Vagina (tissue), 2 donors: ENCODE results near the gene TOX3. TPM values are rescaled to one million over a fixed set of nuclear protein-coding genes. Genes with fewer than 3 reads are reported as not detected.

Source experiments
- DNase-seq, 2 donors: peaks; one replicate each; pipeline ENCODE4 v3.0.0-alpha.2; 2017; ENCODE audit errors: extremely low spot score in 2 of 2
- H3K27ac ChIP-seq: fragments of 200-600 bp; sonication (generic); one replicate; pipeline ENCODE4 v1.5.1; 2019
- H3K27me3 ChIP-seq: fragments of 200-600 bp; sonication (generic); one replicate; pipeline ENCODE4 v1.5.1; 2019
- H3K36me3 ChIP-seq, 2 donors: fragments of 200-600 bp; sonication (generic); one replicate each; pipeline ENCODE4 v1.5.1; 2017 to 2019
- H3K4me1 ChIP-seq: fragments of 200-600 bp; sonication (generic); one replicate; pipeline ENCODE4 v1.5.1; 2019
- H3K4me3 ChIP-seq, 2 donors: fragments of 200-600 bp; sonication (generic); 1 replicate in 1 of 2; 2 replicates in 1 of 2; pipeline ENCODE4 v1.5.1; 2016 to 2019
- H3K9me3 ChIP-seq: fragments of 200-600 bp; sonication (generic); one replicate; pipeline ENCODE4 v1.5.1; 2019
- CTCF ChIP-seq, 3 experiments: fragments of 450-650 bp in 2 of 3; fragments of 200-600 bp in 1 of 3; sonication (generic) in 1 of 3; IDR thresholded peaks; one replicate each; pipeline ENCODE4 v1.5.1; 2017 to 2019; ENCODE audit warnings: antibody characterized with exemption in 3 of 3, mild to moderate bottlenecking in 2 of 3, moderate library complexity in 2 of 3
- POLR2A ChIP-seq, 2 donors: fragments of 450-650 bp; IDR thresholded peaks; one replicate each; pipeline ENCODE4 v1.6.1; 2017; ENCODE audit warnings: antibody characterized with exemption in 2 of 2, mild to moderate bottlenecking in 2 of 2, moderate library complexity in 2 of 2
- POLR2AphosphoS5 ChIP-seq, 2 donors: sonication (generic); formaldehyde crosslinking; IDR thresholded peaks; one replicate each; pipeline ENCODE4 v1.9.0; 2017; ENCODE audit warnings: antibody characterized with exemption in 2 of 2, mild to moderate bottlenecking in 2 of 2, low read depth in 1 of 2; ENCODE audit not compliant: insufficient read depth in 1 of 2
- intact Hi-C: fragments of 100-400 bp; cut with DNase I; formaldehyde crosslinking; loops from one replicate; pipeline ENCODE4 v1.15.1; 2023
- total RNA-seq: library from RNA; depleted of rRNA; stranded (reverse); fragments of >200 nt; gene quantifications from one replicate; pipeline ENCODE4 v1.2.3, GENCODE V29; 2016

Gene TOX3
- total RNA-seq, 1 donor from 2014 or later: 1.2 TPM

GRCh38 chr16:52488837-52489289 is 58.1 kb downstream of the TOX3 start:
- no peaks in the 10 kb centered on the region for H3K36me3 ChIP-seq
- no peak for DNase-seq
- H3K27me3 ChIP-seq: no peaks in the 10 kb centered on the region
- TF ChIP-seq POLR2A (IDR thresholded peaks at IDR 0.05) (no peak), POLR2AphosphoS5 (IDR thresholded peaks at IDR 0.05; ENCODE audit: insufficient read depth in 1 of 2, low read depth in 1 of 2) (no peak), CTCF (IDR thresholded peaks at IDR 0.05) (no peak)
- H3K27ac ChIP-seq: no peak overlapping the region
- H3K9me3 ChIP-seq: no peaks in the 10 kb centered on the region
- H3K4me1 ChIP-seq: no peaks in the 10 kb centered on the region
- intact Hi-C loops: no loop called here
- no peak overlapping the region for H3K4me3 ChIP-seq

- H3K4me1 ChIP-seq: no peaks in the 10 kb centered on the region
- no peaks in the 10 kb centered on the region for H3K36me3 ChIP-seq
- H3K9me3 ChIP-seq: no peaks in the 10 kb centered on the region
- no peaks in the 10 kb centered on the region for H3K27me3 ChIP-seq
- intact Hi-C loops: no loop called here
- H3K4me3 ChIP-seq: no peak overlapping the region
- H3K27ac ChIP-seq: no peak overlapping the region
- TF ChIP-seq POLR2A (IDR thresholded peaks at IDR 0.05) (no peak), POLR2AphosphoS5 (IDR thresholded peaks at IDR 0.05; ENCODE audit: insufficient read depth in 1 of 2, low read depth in 1 of 2) (no peak), CTCF (IDR thresholded peaks at IDR 0.05) (no peak)
- no peak for DNase-seq
Measured at GRCh38 chr16:52487849-52488457, 59.0 kb downstream of the TOX3 start.

GRCh38 chr16:52480237-52480636 is 66.7 kb downstream of the TOX3 start:
- Histone ChIP-seq H3K27me3 (no peaks in the 10 kb centered on the region), H3K4me1 (no peaks in the 10 kb centered on the region), H3K4me3 (no peak overlapping the region), H3K27ac (peak overlapping the region; percentile 31), H3K36me3 (no peaks in the 10 kb centered on the region), H3K9me3 (no peaks in the 10 kb centered on the region)
- intact Hi-C loops: no loop called here
- TF ChIP-seq CTCF (IDR thresholded peaks at IDR 0.05) (no peak), POLR2AphosphoS5 (IDR thresholded peaks at IDR 0.05; ENCODE audit: insufficient read depth in 1 of 2, low read depth in 1 of 2) (peak in 1 of 2 donors; percentile 19)
- no peak for DNase-seq

DNA sequence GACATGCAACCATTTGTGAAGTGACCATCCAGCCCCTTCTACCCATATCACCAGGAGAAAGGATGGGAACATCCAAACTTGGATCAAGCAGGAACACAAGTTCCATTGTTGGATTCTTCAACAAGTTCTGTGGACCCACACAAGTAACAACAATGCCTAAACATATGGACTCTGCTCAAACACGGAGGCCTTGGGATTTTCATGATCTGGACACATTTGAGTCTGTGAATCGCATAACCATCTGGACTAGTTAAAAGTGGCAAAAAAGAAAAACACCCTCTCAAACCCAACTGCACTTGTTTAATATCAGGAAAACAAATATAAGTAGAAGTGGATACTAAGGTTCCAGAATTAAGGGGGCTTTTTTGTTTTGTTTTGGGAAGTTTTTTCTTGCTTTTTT is 70.8 kb downstream of the TOX3 start:
- Histone ChIP-seq H3K27me3 (no peaks in the 10 kb centered on the region), H3K36me3 (no peaks in the 10 kb centered on the region), H3K9me3 (no peaks in the 10 kb centered on the region), H3K27ac (no peak overlapping the region), H3K4me3 (no peak overlapping the region), H3K4me1 (no peaks in the 10 kb centered on the region)
- TF ChIP-seq POLR2AphosphoS5 (IDR thresholded peaks at IDR 0.05; ENCODE audit: insufficient read depth in 1 of 2, low read depth in 1 of 2) (no peak), CTCF (IDR thresholded peaks at IDR 0.05) (no peak), POLR2A (IDR thresholded peaks at IDR 0.05) (no peak)
- intact Hi-C loops: no loop called here
- DNase-seq: no peak

GRCh38 chr16:52474679-52475078 is 72.3 kb downstream of the TOX3 start:
- TF ChIP-seq CTCF (IDR thresholded peaks at IDR 0.05) (no peak), POLR2A (IDR thresholded peaks at IDR 0.05) (no peak), POLR2AphosphoS5 (IDR thresholded peaks at IDR 0.05; ENCODE audit: insufficient read depth in 1 of 2, low read depth in 1 of 2) (no peak)
- Histone ChIP-seq H3K27me3 (no peaks in the 10 kb centered on the region), H3K36me3 (no peaks in the 10 kb centered on the region), H3K9me3 (no peaks in the 10 kb centered on the region), H3K4me1 (no peaks in the 10 kb centered on the region), H3K27ac (no peak overlapping the region), H3K4me3 (no peak overlapping the region)
- intact Hi-C loops: no loop called here
- no peak for DNase-seq
